HEK293 (cell line): ENCODE data around the gene S100A10.

Experiments
- ZNF184 ChIP-seq: fragments of 450-650 bp; IDR thresholded peaks from 2 replicates; pipeline ENCODE4 v1.5.1; 2018; ENCODE audit warnings: missing biosample characterization, mild to moderate bottlenecking, missing genetic modification characterization
- TF ChIP-seq, protein P1 (sequence below): fragments of 450-650 bp; formaldehyde crosslinking; IDR thresholded peaks from 2 replicates; pipeline ENCODE4 v1.5.1; 2016; ENCODE audit warnings: missing biosample characterization, missing genetic modification characterization

DNA sequence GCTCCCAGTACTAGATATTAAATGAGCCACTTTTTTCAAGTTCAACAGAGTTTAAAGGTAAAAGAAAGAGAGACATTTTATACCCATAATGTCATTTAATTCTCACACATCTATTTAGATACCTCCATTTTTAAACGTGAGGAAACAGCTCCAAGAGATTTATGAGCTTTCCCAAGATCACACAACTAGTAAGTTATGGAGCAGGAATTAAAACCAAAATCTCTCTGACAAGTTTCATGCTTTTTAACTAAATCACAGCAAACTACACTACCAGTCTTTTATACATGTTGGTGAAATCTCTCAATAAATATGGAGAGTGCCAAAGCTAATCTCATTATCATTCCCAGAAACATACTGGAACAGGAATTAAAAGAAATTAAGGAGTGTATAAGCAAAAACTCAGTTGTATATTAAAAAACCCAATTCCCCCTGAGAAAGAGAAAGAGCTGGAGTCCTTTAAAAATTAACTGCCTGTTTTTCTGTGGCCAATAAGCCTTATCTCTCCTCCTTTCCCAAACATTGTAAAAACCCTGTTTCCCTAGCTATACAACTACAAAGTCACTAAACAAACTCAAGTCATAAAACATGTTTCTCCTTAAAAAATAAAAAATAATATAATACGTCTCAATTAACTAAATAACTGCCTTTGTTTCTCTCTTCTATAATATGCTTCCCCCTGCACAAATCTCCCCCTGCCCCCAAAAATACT, 57.6 kb downstream of the S100A10 start:
- TF ChIP-seq, protein P1, sequence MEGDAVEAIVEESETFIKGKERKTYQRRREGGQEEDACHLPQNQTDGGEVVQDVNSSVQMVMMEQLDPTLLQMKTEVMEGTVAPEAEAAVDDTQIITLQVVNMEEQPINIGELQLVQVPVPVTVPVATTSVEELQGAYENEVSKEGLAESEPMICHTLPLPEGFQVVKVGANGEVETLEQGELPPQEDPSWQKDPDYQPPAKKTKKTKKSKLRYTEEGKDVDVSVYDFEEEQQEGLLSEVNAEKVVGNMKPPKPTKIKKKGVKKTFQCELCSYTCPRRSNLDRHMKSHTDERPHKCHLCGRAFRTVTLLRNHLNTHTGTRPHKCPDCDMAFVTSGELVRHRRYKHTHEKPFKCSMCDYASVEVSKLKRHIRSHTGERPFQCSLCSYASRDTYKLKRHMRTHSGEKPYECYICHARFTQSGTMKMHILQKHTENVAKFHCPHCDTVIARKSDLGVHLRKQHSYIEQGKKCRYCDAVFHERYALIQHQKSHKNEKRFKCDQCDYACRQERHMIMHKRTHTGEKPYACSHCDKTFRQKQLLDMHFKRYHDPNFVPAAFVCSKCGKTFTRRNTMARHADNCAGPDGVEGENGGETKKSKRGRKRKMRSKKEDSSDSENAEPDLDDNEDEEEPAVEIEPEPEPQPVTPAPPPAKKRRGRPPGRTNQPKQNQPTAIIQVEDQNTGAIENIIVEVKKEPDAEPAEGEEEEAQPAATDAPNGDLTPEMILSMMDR (tag by site-specific recombination): no peak
- TF ChIP-seq ZNF184 (tag by site-specific recombination): no peak
